ENCODE results near the gene PYDC1. TPM values are rescaled to one million over a fixed set of nuclear protein-coding genes. Genes with fewer than 3 reads are reported as not detected.

The PYDC1 gene
- total RNA-seq, 2 donors from 2014 or later, result not detected

- Histone ChIP-seq H3K9me3 (no peaks in the 10 kb centered on the region), H3K4me3 (no peak overlapping the region), H3K36me3 (no peaks in the 10 kb centered on the region), H3K27ac (no peak overlapping the region), H3K9ac (ENCODE audit: low read depth in 2 of 2, low read length in 2 of 2) (no peak overlapping the region), H3K4me1 (no peaks in the 10 kb centered on the region), H3K27me3 (no peaks in the 10 kb centered on the region)
- no peak for DNase-seq
- TF ChIP-seq CTCF (IDR thresholded peaks at IDR 0.05), result no peak
- intact Hi-C loops (cut with DNase I), result no loop called here
Observed at GRCh38 chr16:31256466-31256865, 39.5 kb upstream of the PYDC1 start.

- intact Hi-C loops (cut with DNase I), result no loop called here
- Histone ChIP-seq H3K9me3 (no peaks in the 10 kb centered on the region), H3K36me3 (no peaks in the 10 kb centered on the region), H3K27me3 (no peaks in the 10 kb centered on the region), H3K27ac (no peak overlapping the region), H3K4me3 (no peak overlapping the region), H3K4me1 (no peaks in the 10 kb centered on the region), H3K9ac (ENCODE audit: low read depth in 2 of 2, low read length in 2 of 2) (no peak overlapping the region)
- TF ChIP-seq CTCF (IDR thresholded peaks at IDR 0.05), result no peak
- no peak for DNase-seq
Observed at GRCh38 chr16:31253642-31254045, 36.7 kb upstream of the PYDC1 start.

GRCh38 chr16:31251435-31251834, 34.5 kb upstream of the PYDC1 start:
- TF ChIP-seq CTCF (IDR thresholded peaks at IDR 0.05), result no peak
- Histone ChIP-seq H3K27ac (no peak overlapping the region), H3K9me3 (no peaks in the 10 kb centered on the region), H3K4me1 (no peaks in the 10 kb centered on the region), H3K36me3 (no peaks in the 10 kb centered on the region), H3K9ac (ENCODE audit: low read depth in 2 of 2, low read length in 2 of 2) (no peak overlapping the region), H3K4me3 (no peak overlapping the region), H3K27me3 (no peaks in the 10 kb centered on the region)
- DNase-seq, result no peak
- intact Hi-C loops (cut with DNase I), result no loop called here

GRCh38 chr16:31250782-31251384, 33.9 kb upstream of the PYDC1 start:
- intact Hi-C loops (cut with DNase I), result no loop called here
- H3K27ac ChIP-seq, result no peak overlapping the region
- H3K27me3 ChIP-seq, result no peaks in the 10 kb centered on the region
- H3K9ac ChIP-seq (ENCODE audit: low read depth in 2 of 2, low read length in 2 of 2), result no peak overlapping the region
- no peaks in the 10 kb centered on the region for H3K36me3 ChIP-seq
- TF ChIP-seq CTCF (IDR thresholded peaks at IDR 0.05), result no peak
- H3K4me1 ChIP-seq, result no peaks in the 10 kb centered on the region
- DNase-seq, result no peak
- no peak overlapping the region for H3K4me3 ChIP-seq
- no peaks in the 10 kb centered on the region for H3K9me3 ChIP-seq

GRCh38 chr16:31248344-31248743, 31.4 kb upstream of the PYDC1 start:
- no peak overlapping the region for H3K9ac ChIP-seq (ENCODE audit: low read depth in 2 of 2, low read length in 2 of 2)
- no peak overlapping the region for H3K27ac ChIP-seq
- no peak for TF ChIP-seq CTCF (IDR thresholded peaks at IDR 0.05)
- DNase-seq, result no peak
- no peak overlapping the region for H3K4me3 ChIP-seq
- no peaks in the 10 kb centered on the region for H3K4me1 ChIP-seq
- H3K9me3 ChIP-seq, result no peaks in the 10 kb centered on the region
- intact Hi-C loops (cut with DNase I), result no loop called here
- no peaks in the 10 kb centered on the region for H3K27me3 ChIP-seq
- H3K36me3 ChIP-seq, result no peaks in the 10 kb centered on the region
